Liver (tissue), 3 donors: ENCODE data around the gene C6orf89.
A peak's percentile ranks its signal among the peaks of the same experiment; 100 is the strongest.

ENCODE experiments used
- CTCF ChIP-seq: fragments of 150-350 bp; IDR thresholded peaks from 2 replicates; pipeline ENCODE4 v1.5.1; 2017; ENCODE audit warnings: improper control_type of control experiment, low read depth, low read length; ENCODE audit not compliant: missing input control
- JUND ChIP-seq, 2 donors: IDR thresholded peaks; 2 replicates each; pipeline ENCODE4 v1.6.1; 2016; ENCODE audit warnings: antibody characterized with exemption in 2 of 2
- TAF1 ChIP-seq: conservative IDR thresholded peaks from 2 replicates; pipeline ENCODE4 v1.6.1; 2016; ENCODE audit warnings: antibody characterized with exemption, mild to moderate bottlenecking
- donor health status: healthy.
- donor health status: healthy.

GRCh38 chr6:36920049-36920448, 34.3 kb downstream of the C6orf89 start:
- TF ChIP-seq CTCF (no peak), TAF1 (no peak), JUND (IDR thresholded peaks at IDR 0.05) (peak in 1 of 2 donors; percentile 41)
